Measurements from ENCODE around the gene CCDC149.

GRCh38 chr4:24930151-24930550, 17.3 kb upstream of the CCDC149 start:
- TF ChIP-seq, protein P1, sequence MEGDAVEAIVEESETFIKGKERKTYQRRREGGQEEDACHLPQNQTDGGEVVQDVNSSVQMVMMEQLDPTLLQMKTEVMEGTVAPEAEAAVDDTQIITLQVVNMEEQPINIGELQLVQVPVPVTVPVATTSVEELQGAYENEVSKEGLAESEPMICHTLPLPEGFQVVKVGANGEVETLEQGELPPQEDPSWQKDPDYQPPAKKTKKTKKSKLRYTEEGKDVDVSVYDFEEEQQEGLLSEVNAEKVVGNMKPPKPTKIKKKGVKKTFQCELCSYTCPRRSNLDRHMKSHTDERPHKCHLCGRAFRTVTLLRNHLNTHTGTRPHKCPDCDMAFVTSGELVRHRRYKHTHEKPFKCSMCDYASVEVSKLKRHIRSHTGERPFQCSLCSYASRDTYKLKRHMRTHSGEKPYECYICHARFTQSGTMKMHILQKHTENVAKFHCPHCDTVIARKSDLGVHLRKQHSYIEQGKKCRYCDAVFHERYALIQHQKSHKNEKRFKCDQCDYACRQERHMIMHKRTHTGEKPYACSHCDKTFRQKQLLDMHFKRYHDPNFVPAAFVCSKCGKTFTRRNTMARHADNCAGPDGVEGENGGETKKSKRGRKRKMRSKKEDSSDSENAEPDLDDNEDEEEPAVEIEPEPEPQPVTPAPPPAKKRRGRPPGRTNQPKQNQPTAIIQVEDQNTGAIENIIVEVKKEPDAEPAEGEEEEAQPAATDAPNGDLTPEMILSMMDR (IDR thresholded peaks at IDR 0.05; ENCODE audit: insufficient read depth, low read length, poor library complexity, severe bottlenecking): no peak
- no peak for TF ChIP-seq EZH2phosphoT487 (conservative IDR thresholded peaks at IDR 0.05; ENCODE audit: low read length)

Data from SU-DHL-6 (cell line).